ENCODE data around the gene CD9.
"Not testable (repeated sequence)": the region's sequence is repeated elsewhere in the genome, so short reads cannot be mapped to it uniquely, and the experiment has no call there.

Gene CD9

DNA sequence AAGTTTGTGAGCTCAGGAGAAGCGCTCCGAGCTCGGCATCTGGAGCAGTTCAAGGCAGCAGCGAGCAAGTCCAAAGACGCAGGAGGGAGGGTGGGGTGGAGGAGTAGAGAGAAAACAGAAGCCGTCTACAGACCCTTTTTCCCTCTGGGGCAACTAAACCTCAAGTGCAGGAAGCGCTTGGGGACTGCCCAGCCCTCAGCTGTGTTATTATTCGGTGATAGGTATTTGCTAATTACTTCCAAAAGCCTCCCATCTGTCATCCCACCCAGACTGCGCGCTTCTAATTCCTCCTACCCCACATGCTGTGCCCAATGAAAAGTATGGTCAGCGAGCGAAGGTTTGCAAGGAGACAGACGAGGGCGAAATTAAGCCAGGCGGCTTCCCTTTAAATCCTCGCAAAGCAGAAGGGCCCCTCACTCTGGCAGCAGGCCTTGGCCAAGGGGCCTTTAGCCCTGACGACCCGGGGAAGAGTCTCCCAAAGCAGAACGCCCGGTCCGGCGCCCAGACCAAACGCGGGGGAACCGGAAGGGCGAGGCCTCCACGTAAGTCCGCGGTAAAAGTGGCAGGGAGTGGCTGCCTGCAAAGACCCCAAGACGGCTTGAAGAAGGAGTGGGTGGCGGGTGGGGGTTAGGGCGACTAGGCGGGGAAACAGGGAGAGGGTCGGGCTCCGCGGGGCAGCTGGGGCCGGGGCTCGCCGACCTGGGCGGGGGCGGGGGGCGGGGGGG, 507 bp upstream of the CD9 start:
- DNase-seq, result no peak

GRCh38 chr12:6201213-6201608, 1.0 kb downstream of the CD9 start:
- DNase-seq, result no peak

- no peak for DNase-seq
Observed at GRCh38 chr12:6201826-6202225, 1.6 kb downstream of the CD9 start.

DNA sequence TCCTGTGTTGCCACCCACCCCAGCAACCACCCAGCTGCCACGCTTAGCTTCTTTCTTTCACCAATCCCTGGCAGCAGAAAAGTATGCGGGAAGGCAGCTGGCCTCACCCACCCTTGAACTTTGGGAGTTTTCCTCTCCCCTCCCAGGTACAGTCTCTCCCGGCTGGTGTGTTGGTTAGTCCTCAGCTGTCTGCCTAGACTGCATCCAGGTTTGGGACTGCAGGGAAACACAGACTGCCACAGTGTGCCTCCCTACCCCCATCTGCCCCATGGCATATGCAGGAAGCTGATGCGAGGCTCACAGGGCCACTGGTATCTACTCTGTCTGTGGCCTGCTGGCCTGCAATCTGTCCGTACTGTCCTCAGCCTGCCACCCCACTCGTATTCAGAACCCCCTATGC, 2.1 kb downstream of the CD9 start:
- DNase-seq, result no peak

GRCh38 chr12:6202846-6203245, 2.6 kb downstream of the CD9 start:
- no peak for DNase-seq

GRCh38 chr12:6203601-6204000, 3.4 kb downstream of the CD9 start:
- no peak for DNase-seq

GRCh38 chr12:6204533-6205143, 4.4 kb downstream of the CD9 start:
- DNase-seq, result no peak

GRCh38 chr12:6205144-6205539, 4.9 kb downstream of the CD9 start:
- no peak for DNase-seq

DNA sequence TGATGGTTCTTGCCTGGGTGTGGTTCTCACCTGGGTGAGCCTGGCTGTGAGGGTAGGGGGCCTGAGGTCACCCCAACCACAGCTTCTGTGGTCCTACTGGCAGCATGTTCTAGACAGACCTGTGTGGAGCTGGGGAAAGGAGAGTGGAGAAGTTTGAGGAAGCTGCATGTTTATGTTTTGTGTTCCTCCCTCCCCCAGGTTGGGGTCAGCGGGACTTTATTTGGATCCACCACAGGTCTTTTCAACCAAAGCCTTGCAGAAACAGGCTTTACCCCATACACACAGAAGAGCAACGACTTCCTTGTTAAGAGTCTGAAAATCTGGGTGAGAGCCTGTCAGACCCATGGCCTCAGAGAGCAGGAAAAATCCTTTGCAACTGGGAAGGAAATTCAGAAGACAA, 5.6 kb downstream of the CD9 start:
- no peak for DNase-seq

GRCh38 chr12:6206327-6206726, 6.1 kb downstream of the CD9 start:
- no peak for DNase-seq

DNA sequence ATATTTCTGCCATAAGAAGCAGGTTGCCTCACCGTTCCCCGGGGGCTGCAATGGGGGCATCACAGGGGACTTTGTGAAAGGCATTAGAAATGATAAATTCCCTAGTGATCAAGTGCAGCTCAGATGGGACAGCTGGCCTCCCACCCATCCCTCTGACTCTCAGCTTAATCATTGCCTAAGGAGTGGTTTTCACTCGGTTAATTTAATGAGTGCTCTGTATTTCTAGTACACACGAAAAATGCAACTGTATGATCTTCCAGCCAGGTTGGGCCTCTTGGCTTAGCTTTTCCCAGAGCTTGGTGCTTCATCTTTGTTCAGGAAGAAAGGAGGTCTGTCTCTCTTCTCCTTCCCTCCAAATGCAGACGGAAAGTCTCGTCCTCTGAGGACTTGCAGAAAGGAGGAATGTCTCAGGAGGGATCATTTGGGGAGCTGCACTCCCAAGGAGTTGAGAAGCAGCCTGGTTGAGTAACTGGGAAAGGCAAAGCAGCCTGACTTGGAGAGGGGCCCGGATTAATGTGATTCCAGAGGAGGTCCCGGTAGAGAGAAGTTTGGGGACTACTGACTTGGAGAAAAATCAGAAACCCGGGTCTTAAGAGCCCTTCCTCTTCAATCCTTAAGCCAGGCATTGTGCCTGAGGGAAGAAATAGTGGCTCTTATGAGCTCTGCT, 7.2 kb downstream of the CD9 start:
- DNase-seq, result no peak

DNA sequence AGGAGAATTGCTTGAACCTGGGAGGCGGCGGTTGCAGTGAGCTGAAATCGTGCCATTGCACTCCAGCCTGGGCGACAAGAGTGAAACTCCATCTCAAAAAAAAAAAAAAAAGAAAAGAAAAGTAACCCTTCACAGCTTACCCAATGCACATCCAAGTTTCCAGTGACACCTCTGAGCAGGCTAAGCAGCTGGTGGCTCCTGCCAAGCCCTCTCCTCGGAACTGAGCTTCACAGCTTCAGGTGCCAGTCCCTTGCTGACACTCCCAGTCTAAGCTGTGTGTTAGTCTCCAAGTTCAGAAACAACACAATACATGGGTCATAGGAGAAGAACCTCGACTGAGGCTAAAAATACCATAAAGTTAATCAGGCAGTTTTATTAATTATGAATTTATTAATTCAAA, 7.9 kb downstream of the CD9 start:
- DNase-seq, result no peak

DNA sequence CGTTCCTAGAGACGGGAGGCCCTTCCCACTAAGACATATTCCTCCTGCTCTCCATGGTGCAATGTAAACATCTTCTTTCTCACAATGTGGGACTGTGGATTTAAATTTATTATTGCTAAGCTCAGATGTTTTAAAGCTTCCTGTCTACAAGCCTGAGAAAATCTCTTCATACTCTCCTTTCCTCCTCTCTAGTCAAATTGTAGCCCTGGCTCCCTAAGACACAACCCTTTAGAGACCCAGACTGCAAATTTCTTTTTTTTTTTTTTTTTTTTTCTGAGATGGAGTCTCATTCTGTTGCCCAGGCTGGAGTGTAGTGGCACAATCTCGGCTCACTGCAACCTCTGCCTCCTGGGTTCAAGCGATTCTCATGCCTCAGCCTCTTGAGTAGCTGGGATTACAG, 9.2 kb downstream of the CD9 start:
- not testable (repeated sequence) for DNase-seq

DNA sequence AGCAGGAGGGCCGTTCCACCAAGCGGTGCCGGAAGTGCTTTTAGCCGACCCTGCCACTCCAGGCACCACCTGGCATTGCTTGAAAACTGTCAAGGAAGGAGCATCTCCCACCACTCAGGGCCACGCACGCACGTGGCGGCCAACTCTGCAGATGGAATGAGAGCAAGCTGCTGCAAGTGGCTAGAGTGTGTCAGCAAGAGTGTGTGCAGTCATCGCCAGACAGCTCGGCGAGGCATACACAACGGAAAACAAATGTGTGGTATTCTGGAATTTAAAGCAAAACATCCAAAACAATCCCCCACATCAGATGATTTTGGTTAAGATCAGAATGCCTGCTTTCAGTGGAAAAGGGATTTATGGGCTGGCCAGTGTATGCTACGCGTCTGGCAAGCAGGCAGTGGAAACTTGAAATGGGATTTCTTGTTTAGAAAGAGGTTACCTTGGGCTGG, 11.2 kb downstream of the CD9 start:
- DNase-seq, result no peak

DNA sequence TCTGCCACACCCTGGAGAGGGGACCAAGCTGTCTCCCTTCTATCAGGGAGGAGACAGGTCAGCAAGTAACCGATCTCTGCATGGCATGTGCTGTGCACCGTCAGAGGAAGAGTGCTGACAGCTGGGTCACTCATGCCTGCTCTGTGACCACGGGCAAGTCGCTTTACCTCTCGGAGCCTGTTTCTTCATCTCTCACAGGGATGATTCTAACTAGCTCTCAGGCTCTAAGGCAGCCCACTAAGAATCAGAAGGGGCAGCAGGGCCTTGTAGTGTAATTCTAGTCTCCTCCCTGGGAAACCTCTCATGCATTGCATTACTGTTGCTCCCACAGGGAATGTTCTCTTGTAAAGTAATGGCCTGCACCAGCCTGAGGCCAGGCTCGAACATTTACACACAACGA, 11.9 kb downstream of the CD9 start:
- DNase-seq, result no peak

GRCh38 chr12:6213969-6214368, 13.8 kb downstream of the CD9 start:
- DNase-seq, result no peak

DNA sequence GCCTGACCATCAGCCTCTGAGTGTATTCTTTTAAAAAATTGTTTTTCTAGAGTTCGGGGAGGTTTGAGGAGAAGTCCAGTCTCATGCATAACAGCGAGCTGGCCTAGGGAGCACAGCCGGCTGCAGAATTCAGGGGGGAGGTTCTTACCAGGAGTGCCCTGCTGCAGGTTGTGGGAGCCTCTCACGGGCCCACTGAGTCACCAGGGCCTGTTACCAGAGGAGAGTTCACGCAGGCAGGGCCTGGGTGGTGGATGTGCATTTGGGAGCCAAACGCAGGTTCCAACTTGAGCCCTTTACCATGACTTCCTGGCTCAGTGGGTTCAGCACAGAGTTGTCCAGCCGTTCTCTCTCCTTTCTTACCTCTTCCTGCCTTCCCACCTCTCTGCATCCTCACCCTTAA, 14.4 kb downstream of the CD9 start:
- no peak for DNase-seq

GRCh38 chr12:6215120-6215807, 15.1 kb downstream of the CD9 start:
- DNase-seq, result no peak

DNA sequence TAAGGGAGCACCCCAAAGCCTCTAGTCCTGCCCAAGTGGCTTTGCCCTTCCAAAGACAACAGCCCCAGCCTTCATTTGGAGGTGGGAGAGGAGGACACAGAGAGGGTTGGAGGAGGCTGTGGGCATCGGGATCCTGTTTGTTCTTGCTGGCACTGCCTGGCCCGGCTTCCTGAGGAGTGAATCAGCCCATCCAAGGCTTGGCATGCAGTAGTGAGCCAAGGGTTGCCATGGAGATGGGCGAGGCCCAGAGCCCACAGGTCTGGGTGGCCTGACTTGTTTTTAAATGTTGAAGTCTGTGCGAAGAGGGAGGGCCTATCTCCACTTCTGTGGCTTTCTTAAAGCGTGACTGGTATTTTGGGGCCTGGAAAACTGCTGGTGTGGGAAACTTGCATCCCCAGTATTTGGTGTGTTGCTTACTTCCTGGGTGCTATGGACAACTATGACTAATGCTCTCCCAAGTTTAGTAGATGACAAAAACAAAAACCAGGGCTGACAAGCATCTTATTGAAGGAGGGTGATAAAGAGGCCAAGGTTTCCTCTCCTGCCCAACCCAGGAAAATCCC, 15.8 kb downstream of the CD9 start:
- DNase-seq, result no peak

GRCh38 chr12:6216581-6216980, 16.4 kb downstream of the CD9 start:
- no peak for DNase-seq

DNA sequence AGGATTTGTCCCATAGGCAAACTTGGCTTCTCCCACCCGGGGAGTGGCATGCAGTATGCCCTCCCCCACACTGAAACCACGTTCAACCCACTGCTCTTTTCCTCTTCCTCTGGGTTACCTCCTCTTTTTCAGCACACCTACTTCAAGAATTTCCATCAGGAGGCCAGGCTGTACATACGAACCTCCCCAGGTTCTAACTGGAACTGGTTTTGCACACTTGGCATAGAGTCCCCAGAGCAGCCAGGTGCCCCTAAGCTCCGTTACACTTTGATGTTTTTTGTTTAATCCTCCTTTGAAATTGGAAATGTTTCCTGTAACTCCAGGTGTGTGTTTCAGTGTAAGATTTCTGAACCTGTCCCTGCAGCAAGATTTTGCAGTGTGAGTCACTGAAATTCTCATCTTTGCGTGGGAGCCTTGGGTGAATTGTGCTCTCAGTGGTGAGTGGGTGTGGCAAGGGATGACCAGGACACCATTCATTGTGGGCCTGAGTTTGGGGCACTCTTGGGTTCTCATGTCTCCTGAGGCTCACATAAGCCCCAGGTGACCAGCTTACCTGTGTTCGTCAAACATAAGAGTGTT, 18.2 kb downstream of the CD9 start:
- no peak for DNase-seq

DNA sequence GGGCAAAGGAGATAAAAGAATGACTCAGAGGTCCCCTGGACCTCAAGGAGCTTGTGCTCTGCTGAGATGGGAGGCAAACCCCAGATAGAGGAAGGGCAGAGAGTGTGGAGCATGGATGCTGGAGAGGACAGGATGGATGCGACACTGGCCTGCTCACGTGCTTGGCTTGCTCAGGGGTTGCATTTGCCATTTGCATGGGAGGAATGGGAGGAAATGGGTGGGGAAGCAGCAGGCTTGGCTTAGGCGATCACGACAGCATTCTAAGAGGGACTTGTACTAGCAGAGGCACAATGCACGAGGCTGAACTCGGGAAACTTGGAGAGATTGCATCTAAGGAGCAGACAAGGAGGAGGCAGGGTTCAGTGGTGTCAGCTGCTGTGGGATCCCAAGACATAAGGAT, 19.8 kb downstream of the CD9 start:
- DNase-seq, result no peak

DNA sequence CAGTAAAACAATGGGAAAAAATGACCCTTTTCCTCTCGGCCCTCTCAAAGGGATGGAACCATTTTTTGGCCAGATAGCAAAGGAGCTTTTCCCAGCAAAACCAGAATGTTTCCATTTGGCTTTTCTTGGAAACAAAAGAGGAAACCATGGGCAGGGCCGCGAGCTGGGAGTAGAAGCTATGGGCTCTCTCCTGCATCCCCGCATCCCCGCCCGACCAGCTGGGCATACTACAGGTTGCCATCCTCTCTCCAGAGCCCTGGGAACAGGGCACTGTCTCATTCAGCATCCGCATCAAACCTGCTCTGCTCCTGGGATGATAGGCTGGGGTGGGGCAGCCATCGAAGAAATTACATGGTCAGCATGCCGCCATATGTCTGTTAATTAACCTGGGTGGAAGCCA, 20.9 kb downstream of the CD9 start:
- DNase-seq, result no peak
